H9 (cell line): Measurements from ENCODE around the gene ODR4. TPM values are rescaled to one million over a fixed set of nuclear protein-coding genes. Genes with fewer than 3 reads are reported as not detected.

Experiments used
- DNase-seq: peaks from one replicate; pipeline ENCODE4 v3.0.0-alpha.2; 2017
- H2AFZ ChIP-seq: one replicate; pipeline ENCODE4 v1.6.1; 2013; ENCODE audit warnings: mild to moderate bottlenecking, low read length, control low read depth, moderate library complexity
- H2AK5ac ChIP-seq: 2 replicates; pipeline ENCODE4 v1.6.1; 2013; ENCODE audit warnings: low read length, control low read depth, mixed read lengths; ENCODE audit not compliant: insufficient read length
- H2BK120ac ChIP-seq: one replicate; pipeline ENCODE4 v1.6.1; 2013; ENCODE audit warnings: low read depth, mild to moderate bottlenecking, low read length, control low read depth, inconsistent platforms; ENCODE audit not compliant: poor library complexity, severe bottlenecking
- H2BK12ac ChIP-seq: 2 replicates; pipeline ENCODE4 v1.6.1; 2013; ENCODE audit warnings: low read length, control low read depth, mixed read lengths, low read depth; ENCODE audit not compliant: insufficient read length
- H2BK15ac ChIP-seq: 2 replicates; pipeline ENCODE4 v1.6.1; 2013; ENCODE audit warnings: low read depth, low read length, control low read depth
- H2BK20ac ChIP-seq: one replicate; pipeline ENCODE4 v1.6.1; 2013; ENCODE audit warnings: low read depth, mild to moderate bottlenecking, low read length, control low read depth, inconsistent platforms; ENCODE audit not compliant: poor library complexity, severe bottlenecking
- H2BK5ac ChIP-seq: 2 replicates; pipeline ENCODE4 v1.6.1; 2013; ENCODE audit warnings: low read length, control low read depth, mixed read lengths; ENCODE audit not compliant: insufficient read length
- H3K14ac ChIP-seq: 2 replicates; pipeline ENCODE4 v1.6.1; 2013; ENCODE audit warnings: low read length, control low read depth; ENCODE audit not compliant: insufficient read depth
- H3K18ac ChIP-seq: 2 replicates; pipeline ENCODE4 v1.6.1; 2013; ENCODE audit warnings: low read depth, mild to moderate bottlenecking, mixed read lengths, low read length, control low read depth; ENCODE audit not compliant: insufficient read length
- H3K23ac ChIP-seq: 2 replicates; pipeline ENCODE4 v1.6.1; 2013; ENCODE audit warnings: low read length, control low read depth, mixed read lengths, low read depth; ENCODE audit not compliant: insufficient read length
- H3K23me2 ChIP-seq: 2 replicates; pipeline ENCODE4 v1.6.1; 2013; ENCODE audit warnings: low read depth, mild to moderate bottlenecking, mixed read lengths, low read length, control low read depth; ENCODE audit not compliant: insufficient read length, poor library complexity, severe bottlenecking
- H3K27ac ChIP-seq: 2 replicates; pipeline ENCODE4 v1.5.1; 2013; ENCODE audit warnings: low read length, control low read depth, mixed read lengths, low read depth; ENCODE audit not compliant: insufficient read length
- H3K27me3 ChIP-seq: 2 replicates; pipeline ENCODE4 v1.6.1; 2013; ENCODE audit warnings: low read length, control low read depth, inconsistent platforms; ENCODE audit not compliant: insufficient read depth
- H3K4ac ChIP-seq: 2 replicates; pipeline ENCODE4 v1.6.1; 2013; ENCODE audit warnings: low read depth, mild to moderate bottlenecking, control low read depth, inconsistent platforms, low read length, moderate library complexity
- H3K4me1 ChIP-seq: 2 replicates; pipeline ENCODE4 v1.6.1; 2013; ENCODE audit warnings: low read length, control low read depth, inconsistent platforms; ENCODE audit not compliant: insufficient read depth
- H3K4me2 ChIP-seq: 2 replicates; pipeline ENCODE4 v1.6.1; 2013; ENCODE audit warnings: low read length, control low read depth, mixed read lengths; ENCODE audit not compliant: insufficient read length, insufficient read depth
- H3K56ac ChIP-seq: 2 replicates; pipeline ENCODE4 v1.6.1; 2013; ENCODE audit warnings: low read depth, mild to moderate bottlenecking, mixed read lengths, low read length, control low read depth; ENCODE audit not compliant: insufficient read length
- H3K79me1 ChIP-seq: 2 replicates; pipeline ENCODE4 v1.6.1; 2013; ENCODE audit warnings: low read depth, mild to moderate bottlenecking, moderate library complexity, low read length, control low read depth, inconsistent platforms; ENCODE audit not compliant: insufficient read depth, poor library complexity, severe bottlenecking
- H3K79me2 ChIP-seq: 2 replicates; pipeline ENCODE4 v1.6.1; 2013; ENCODE audit warnings: low read length, control low read depth, inconsistent platforms; ENCODE audit not compliant: insufficient read depth
- H3K9ac ChIP-seq: 2 replicates; pipeline ENCODE4 v1.6.1; 2013; ENCODE audit warnings: low read length, control low read depth, mixed read lengths; ENCODE audit not compliant: insufficient read length; ENCODE audit errors: extremely low read depth
- H3K9me3 ChIP-seq: one replicate; pipeline ENCODE4 v1.6.1; 2013; ENCODE audit warnings: low read depth, low read length, inconsistent platforms; ENCODE audit not compliant: control insufficient read depth
- H3T11ph ChIP-seq: one replicate; pipeline ENCODE4 v1.6.1; 2013; ENCODE audit warnings: mild to moderate bottlenecking, low read length, control low read depth, inconsistent platforms
- H4K20me1 ChIP-seq: one replicate; pipeline ENCODE4 v1.6.1; 2013; ENCODE audit not compliant: control insufficient read depth, insufficient read length, insufficient read depth
- H4K5ac ChIP-seq: 2 replicates; pipeline ENCODE4 v1.6.1; 2013; ENCODE audit warnings: low read depth, mild to moderate bottlenecking, mixed read lengths, low read length, control low read depth; ENCODE audit not compliant: insufficient read length
- H4K8ac ChIP-seq: replicated peaks from 2 replicates; pipeline ENCODE4 v1.6.1; 2013; ENCODE audit warnings: low read length, control low read depth, mixed read lengths, low read depth; ENCODE audit not compliant: insufficient read length
- H4K91ac ChIP-seq: 2 replicates; pipeline ENCODE4 v1.6.1; 2013; ENCODE audit warnings: low read depth, mild to moderate bottlenecking, moderate library complexity, mixed read lengths, low read length, control low read depth; ENCODE audit not compliant: insufficient read length
- H3K27ac Mint-ChIP-seq, 3 experiments: 2 replicates in 2 of 3; 3 replicates in 1 of 3; pipeline ENCODE4 v1.8.0; 2020 to 2021; ENCODE audit warnings: mixed read lengths in 3 of 3, mild to moderate bottlenecking in 1 of 3, moderate library complexity in 1 of 3
- H3K27me3 Mint-ChIP-seq: 2 replicates; pipeline ENCODE4 v1.8.0; 2021; ENCODE audit warnings: low read depth, mild to moderate bottlenecking, moderate library complexity, mixed read lengths
- H3K36me3 Mint-ChIP-seq, 3 experiments: 2 replicates in 2 of 3; 3 replicates in 1 of 3; pipeline ENCODE4 v1.8.0; 2020 to 2021; ENCODE audit warnings: low read depth in 3 of 3, mixed read lengths in 3 of 3; ENCODE audit not compliant: insufficient read depth in 1 of 3
- H3K4me1 Mint-ChIP-seq, 2 experiments: 2 replicates each; pipeline ENCODE4 v1.8.0; 2020; ENCODE audit warnings: mixed read lengths in 2 of 2
- H3K4me3 Mint-ChIP-seq, 2 experiments: 2 replicates in 1 of 2; 3 replicates in 1 of 2; pipeline ENCODE4 v1.8.0; 2020 to 2021; ENCODE audit warnings: mild to moderate bottlenecking in 2 of 2, mixed read lengths in 2 of 2, moderate library complexity in 1 of 2
- H3K9me3 Mint-ChIP-seq, 2 experiments: 2 replicates in 1 of 2; 3 replicates in 1 of 2; pipeline ENCODE4 v1.8.0; 2020; ENCODE audit warnings: mild to moderate bottlenecking in 2 of 2, mixed read lengths in 2 of 2, moderate library complexity in 1 of 2
- CTCF ChIP-seq: fragments of 200-600 bp; sonication (generic); conservative IDR thresholded peaks from 3 replicates; pipeline ENCODE4 v1.8.0; 2021; ENCODE audit warnings: antibody characterized with exemption, mild to moderate bottlenecking
- WGBS: extraction: QIAGEN DNeasy Blood & Tissue Kit; methylation state at CpG from one replicate; pipeline ENCODE4 v1.1.7; 2013; ENCODE audit warnings: missing lambda C conversion rate, low lambda C conversion rate, mixed read lengths; ENCODE audit not compliant: insufficient read length; ENCODE audit errors: extremely low coverage; 5-methylcytosine and 5-hydroxymethylcytosine counted together
- total RNA-seq: library from RNA; stranded (reverse); gene quantifications from 2 replicates; pipeline ENCODE4 v1.2.1, GENCODE V29; 2021

ODR4 gene
- total RNA-seq, 1 experiment from 2014 or later = 17.1 TPM

- no peak overlapping the region for H2BK20ac ChIP-seq
- TF ChIP-seq CTCF = no peak
- H2AK5ac ChIP-seq = no peak overlapping the region
- H3K23me2 ChIP-seq = no peaks in the 10 kb centered on the region
- no peak overlapping the region for H3K9ac ChIP-seq
- no peak overlapping the region for H2BK5ac ChIP-seq
- H3K27ac ChIP-seq = no peak overlapping the region
- Mint-ChIP-seq H3K27me3 (no peaks in the 10 kb centered on the region), H3K4me3 (no peak overlapping the region), H3K27ac (no peak overlapping the region), H3K9me3 (no peaks in the 10 kb centered on the region), H3K4me1 (no peaks in the 10 kb centered on the region), H3K36me3 (peaks cover 13 to 53% (median 39%) of the 10 kb centered on the region in 3 experiments; a peak in 6 of 7 replicates)
- H2BK120ac ChIP-seq = no peak overlapping the region
- H3K4me2 ChIP-seq = no peak overlapping the region
- no peak overlapping the region for H4K8ac ChIP-seq
- H3K23ac ChIP-seq = no peak overlapping the region
- no peak overlapping the region for H3K14ac ChIP-seq
- no peaks in the 10 kb centered on the region for H3K4me1 ChIP-seq
- H3K56ac ChIP-seq = no peak overlapping the region
- no peaks in the 10 kb centered on the region for H3K79me2 ChIP-seq
- H3K27me3 ChIP-seq = no peaks in the 10 kb centered on the region
- H2AFZ ChIP-seq = no peak overlapping the region
- no peak overlapping the region for H2BK15ac ChIP-seq
- no peaks in the 10 kb centered on the region for H4K20me1 ChIP-seq
- no CpG with 5 or more reads among the region's 1 CpG for WGBS
- H4K91ac ChIP-seq = no peak overlapping the region
- H3K18ac ChIP-seq = no peak overlapping the region
- DNase-seq = no peak
- H2BK12ac ChIP-seq = no peak overlapping the region
- no peaks in the 10 kb centered on the region for H3K79me1 ChIP-seq
- H3K9me3 ChIP-seq = no peaks in the 10 kb centered on the region
- H4K5ac ChIP-seq = no peak overlapping the region
- H3K4ac ChIP-seq = no peak overlapping the region
- no peak overlapping the region for H3T11ph ChIP-seq
Measured at GRCh38 chr1:186390925-186391324, 15.3 kb downstream of the ODR4 start.
